ENCODE data around the gene PCMTD2.

- TF ChIP-seq EP300 (IDR thresholded peaks at IDR 0.05; ENCODE audit: low read depth in 2 of 2, low read length in 2 of 2), result no peak; a peak in 1 of 4 replicates
- TF ChIP-seq EP300 (CRISPR knock-in tag; IDR thresholded peaks at IDR 0.05; ENCODE audit: borderline replicate concordance), result no peak
- TF ChIP-seq FLYWCH1 (CRISPR knock-in tag; IDR thresholded peaks at IDR 0.05), result no peak
- TF ChIP-seq ZNF746 (CRISPR knock-in tag; IDR thresholded peaks at IDR 0.05), result no peak
- no peak for TF ChIP-seq MEF2D (CRISPR knock-in tag; IDR thresholded peaks at IDR 0.05)
- no peak for TF ChIP-seq CBX5 (CRISPR knock-in tag; IDR thresholded peaks at IDR 0.05; ENCODE audit: borderline replicate concordance)
- no peak for TF ChIP-seq ZHX1 (CRISPR knock-in tag; IDR thresholded peaks at IDR 0.05; ENCODE audit: low read depth)
- TF ChIP-seq, protein P1, sequence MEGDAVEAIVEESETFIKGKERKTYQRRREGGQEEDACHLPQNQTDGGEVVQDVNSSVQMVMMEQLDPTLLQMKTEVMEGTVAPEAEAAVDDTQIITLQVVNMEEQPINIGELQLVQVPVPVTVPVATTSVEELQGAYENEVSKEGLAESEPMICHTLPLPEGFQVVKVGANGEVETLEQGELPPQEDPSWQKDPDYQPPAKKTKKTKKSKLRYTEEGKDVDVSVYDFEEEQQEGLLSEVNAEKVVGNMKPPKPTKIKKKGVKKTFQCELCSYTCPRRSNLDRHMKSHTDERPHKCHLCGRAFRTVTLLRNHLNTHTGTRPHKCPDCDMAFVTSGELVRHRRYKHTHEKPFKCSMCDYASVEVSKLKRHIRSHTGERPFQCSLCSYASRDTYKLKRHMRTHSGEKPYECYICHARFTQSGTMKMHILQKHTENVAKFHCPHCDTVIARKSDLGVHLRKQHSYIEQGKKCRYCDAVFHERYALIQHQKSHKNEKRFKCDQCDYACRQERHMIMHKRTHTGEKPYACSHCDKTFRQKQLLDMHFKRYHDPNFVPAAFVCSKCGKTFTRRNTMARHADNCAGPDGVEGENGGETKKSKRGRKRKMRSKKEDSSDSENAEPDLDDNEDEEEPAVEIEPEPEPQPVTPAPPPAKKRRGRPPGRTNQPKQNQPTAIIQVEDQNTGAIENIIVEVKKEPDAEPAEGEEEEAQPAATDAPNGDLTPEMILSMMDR (CRISPR knock-in tag; IDR thresholded peaks at IDR 0.05), result no peak
- no peak for TF ChIP-seq STAG1 (CRISPR knock-in tag; IDR thresholded peaks at IDR 0.05)
Observed at GRCh38 chr20:64214952-64215351, 40.6 kb upstream of the PCMTD2 start.
